GM23338 (cell line): ENCODE data around the gene POU3F3. TPM values are rescaled to one million over a fixed set of nuclear protein-coding genes. Genes with fewer than 3 reads are reported as not detected.

ENCODE experiments used
- ATAC-seq: fragments of 200-7000 bp; cut with Tn5 transposase; 3 replicates; pipeline ENCODE4 v1.9.1; 2020
- DNase-seq: peaks from one replicate; pipeline ENCODE4 v3.0.0-alpha.2; 2015; ENCODE audit warnings: low spot score
- H2AFZ ChIP-seq: fragments of 200-600 bp; sonication (generic); 2 replicates; pipeline ENCODE4 v1.8.0; 2016; ENCODE audit warnings: antibody characterized with exemption, mild to moderate bottlenecking, moderate library complexity
- H3F3A ChIP-seq: fragments of 200-600 bp; sonication (generic); replicated peaks from 2 replicates; pipeline ENCODE4 v1.8.0; 2017; ENCODE audit warnings: antibody characterized with exemption, mixed run types, low read depth
- H3K27ac ChIP-seq: fragments of 200-600 bp; sonication (generic); 2 replicates; pipeline ENCODE4 v1.6.1; 2016; ENCODE audit warnings: low read depth
- H3K27me3 ChIP-seq: fragments of 200-600 bp; sonication (generic); 2 replicates; pipeline ENCODE4 v1.8.0; 2016; ENCODE audit warnings: mild to moderate bottlenecking, mixed run types, moderate library complexity; ENCODE audit not compliant: insufficient read depth
- H3K36me3 ChIP-seq: fragments of 200-600 bp; sonication (generic); 2 replicates; pipeline ENCODE4 v1.8.0; 2016; ENCODE audit warnings: mild to moderate bottlenecking; ENCODE audit not compliant: insufficient read depth
- H3K4me1 ChIP-seq: fragments of 200-600 bp; sonication (generic); 2 replicates; pipeline ENCODE4 v1.8.0; 2016; ENCODE audit warnings: mild to moderate bottlenecking, moderate library complexity; ENCODE audit not compliant: insufficient read depth
- H3K4me2 ChIP-seq: fragments of 200-600 bp; sonication (generic); 2 replicates; pipeline ENCODE4 v1.7.1; 2017; ENCODE audit warnings: mixed run types
- H3K4me3 ChIP-seq: fragments of 200-600 bp; sonication (generic); 2 replicates; pipeline ENCODE4 v1.6.1; 2016; ENCODE audit warnings: mixed run types
- H3K79me2 ChIP-seq: fragments of 200-600 bp; sonication (generic); replicated peaks from 2 replicates; pipeline ENCODE4 v1.8.0; 2017; ENCODE audit warnings: mild to moderate bottlenecking; ENCODE audit not compliant: insufficient read depth
- H3K9me2 ChIP-seq: fragments of 200-600 bp; sonication (generic); 2 replicates; pipeline ENCODE4 v1.8.0; 2017; ENCODE audit not compliant: insufficient read depth
- H4K20me1 ChIP-seq: fragments of 200-600 bp; sonication (generic); replicated peaks from 2 replicates; pipeline ENCODE4 v1.8.0; 2017; ENCODE audit warnings: mild to moderate bottlenecking; ENCODE audit not compliant: insufficient read depth
- H3K27ac Mint-ChIP-seq: 2 replicates; pipeline ENCODE4 v1.8.0; 2020; ENCODE audit warnings: inconsistent platforms, mild to moderate bottlenecking, moderate library complexity, mixed read lengths
- H3K27me3 Mint-ChIP-seq: 3 replicates; pipeline ENCODE4 v1.8.0; 2022; ENCODE audit warnings: low read depth, mild to moderate bottlenecking, moderate library complexity, mixed read lengths, inconsistent platforms; ENCODE audit not compliant: insufficient read depth, poor library complexity
- H3K36me3 Mint-ChIP-seq: 3 replicates; pipeline ENCODE4 v1.8.0; 2021; ENCODE audit warnings: low read depth, mild to moderate bottlenecking, inconsistent platforms, moderate library complexity, mixed read lengths
- H3K4me1 Mint-ChIP-seq: 3 replicates; pipeline ENCODE4 v1.8.0; 2020; ENCODE audit warnings: mild to moderate bottlenecking, inconsistent platforms, mixed read lengths
- H3K4me3 Mint-ChIP-seq: 3 replicates; pipeline ENCODE4 v1.8.0; 2021; ENCODE audit warnings: moderate library complexity, mild to moderate bottlenecking, inconsistent platforms, mixed read lengths
- H3K9me3 Mint-ChIP-seq: 3 replicates; pipeline ENCODE4 v1.8.0; 2020; ENCODE audit warnings: moderate library complexity, mild to moderate bottlenecking, inconsistent platforms, mixed read lengths
- CREB1 ChIP-seq: fragments of 250-450 bp; sonication (Bioruptor Pico); IDR thresholded peaks from 2 replicates; pipeline ENCODE4 v1.5.0; 2020; ENCODE audit warnings: low read depth, mild to moderate bottlenecking, moderate library complexity
- CTCF ChIP-seq, 2 experiments: fragments of 200-600 bp in 1 of 2; sonication (generic) in 1 of 2; conservative IDR thresholded peaks; 2 replicates each; pipeline versions ENCODE4 v1.5.1 to v1.6.1; 2016 to 2017; ENCODE audit warnings: antibody characterized with exemption in 2 of 2, low read depth in 2 of 2, mild to moderate bottlenecking in 2 of 2, moderate library complexity in 1 of 2
- ETS1 ChIP-seq: IDR thresholded peaks from 2 replicates; pipeline ENCODE4 v1.6.1; 2016; ENCODE audit warnings: antibody characterized with exemption
- EZH2 ChIP-seq: fragments of 200-600 bp; sonication (generic); IDR thresholded peaks from one replicate; pipeline ENCODE4 v1.8.0; 2017; ENCODE audit warnings: antibody characterized with exemption, mild to moderate bottlenecking, low read depth; ENCODE audit not compliant: unreplicated experiment
- EZH2phosphoT487 ChIP-seq: fragments of 200-600 bp; sonication (generic); IDR thresholded peaks from one replicate; pipeline ENCODE4 v1.8.1; 2018; ENCODE audit warnings: antibody characterized with exemption; ENCODE audit not compliant: unreplicated experiment
- JUNB ChIP-seq: IDR thresholded peaks from one replicate; pipeline ENCODE4 v1.6.1; 2016; ENCODE audit warnings: antibody characterized with exemption; ENCODE audit not compliant: unreplicated experiment
- NANOG ChIP-seq: IDR thresholded peaks from 2 replicates; pipeline ENCODE4 v1.6.1; 2016; ENCODE audit warnings: antibody characterized with exemption, borderline replicate concordance
- POLR2AphosphoS5 ChIP-seq: IDR thresholded peaks from 2 replicates; pipeline ENCODE4 v1.6.1; 2016; ENCODE audit warnings: antibody characterized with exemption, low read depth
- REST ChIP-seq: IDR thresholded peaks from one replicate; pipeline ENCODE4 v1.6.1; 2018; ENCODE audit warnings: antibody characterized with exemption; ENCODE audit not compliant: unreplicated experiment
- STAT1 ChIP-seq: IDR thresholded peaks from one replicate; pipeline ENCODE4 v1.6.1; 2016; ENCODE audit warnings: antibody characterized with exemption; ENCODE audit not compliant: unreplicated experiment
- ZNF114 ChIP-seq: fragments of 250-450 bp; sonication (Bioruptor Pico); IDR thresholded peaks from 2 replicates; pipeline ENCODE4 v1.5.0; 2020; ENCODE audit warnings: mild to moderate bottlenecking, moderate library complexity
- ZNF331 ChIP-seq: fragments of 250-450 bp; sonication (Bioruptor Pico); IDR thresholded peaks from 2 replicates; pipeline ENCODE4 v1.5.0; 2020; ENCODE audit warnings: low read depth, mild to moderate bottlenecking, moderate library complexity
- ZNF462 ChIP-seq: fragments of 250-450 bp; sonication (Bioruptor Pico); IDR thresholded peaks from 2 replicates; pipeline ENCODE4 v1.5.0; 2020; ENCODE audit warnings: mild to moderate bottlenecking, moderate library complexity
- polyA plus RNA-seq: library from polyadenylated mRNA; unstranded; fragments of >200 nt; fragmentation: Nextera tagmentation; extraction: Ambion mirVana; gene quantifications from 2 replicates; pipeline ENCODE4 v1.2.1, GENCODE V29; 2016
- total RNA-seq: library from RNA; depleted of rRNA; stranded (reverse); fragments of >200 nt; shearing (Covaris generic); gene quantifications from 2 replicates; pipeline ENCODE4 v1.2.3, GENCODE V29; 2014

The POU3F3 gene
- total and polyA plus RNA-seq, 2 experiments from 2014 or later: 0.06 to 0.24 TPM

- Histone ChIP-seq H3K9me2 (peaks cover 12% of the 10 kb centered on the region), H3K4me3 (no peak overlapping the region), H3K79me2 (no peaks in the 10 kb centered on the region), H2AFZ (peak overlapping the region; percentile 93), H3F3A (no peaks in the 10 kb centered on the region), H3K4me2 (no peak overlapping the region), H3K27me3 (no peaks in the 10 kb centered on the region), H4K20me1 (no peaks in the 10 kb centered on the region), H3K4me1 (peaks cover 18% of the 10 kb centered on the region; the same call in 1 of the 2 replicates), H3K27ac (no peak overlapping the region), H3K36me3 (no peaks in the 10 kb centered on the region)
- peaks cover 17% of the 10 kb centered on the region for H3K4me1 Mint-ChIP-seq
- ATAC-seq (no peak), DNase-seq (no peak)
- H3K36me3 Mint-ChIP-seq: no peaks in the 10 kb centered on the region
- peaks cover 5% of the 10 kb centered on the region for H3K27me3 Mint-ChIP-seq
- TF ChIP-seq STAT1: no peak
- no peak for TF ChIP-seq ZNF331
- TF ChIP-seq ZNF114 (CRISPR knock-in tag): no peak
- no peak for TF ChIP-seq JUNB
- TF ChIP-seq NANOG: no peak
- no peak for TF ChIP-seq REST
- TF ChIP-seq EZH2phosphoT487: no peak
- TF ChIP-seq POLR2AphosphoS5: no peak
- TF ChIP-seq ZNF462 (CRISPR knock-in tag): no peak
- TF ChIP-seq CTCF (conservative IDR thresholded peaks at IDR 0.05; ENCODE audit: low read depth in 2 of 2): no peak
- no peak for TF ChIP-seq CREB1 (CRISPR knock-in tag)
- TF ChIP-seq EZH2: no peak
- no peak for TF ChIP-seq ETS1
- no peak overlapping the region for H3K27ac Mint-ChIP-seq
- H3K9me3 Mint-ChIP-seq: no peaks in the 10 kb centered on the region
- no peak overlapping the region for H3K4me3 Mint-ChIP-seq
Measured at GRCh38 chr2:104889960-104890684, 36.2 kb downstream of the POU3F3 start.
